OCI-LY3 (cell line): ENCODE data around the gene SKAP2.
A peak's percentile ranks its signal among the peaks of the same experiment; 100 is the strongest.

Source experiments
- H2AFZ ChIP-seq: fragments of 200-600, 300-600 bp; shearing (Covaris generic); 2 replicates; pipeline ENCODE4 v1.6.0; 2014; ENCODE audit warnings: antibody characterized with exemption, low read depth, low read length
- H3K27ac ChIP-seq: fragments of 200-600, 300-600 bp; sonication (generic); 2 replicates; pipeline ENCODE4 v1.5.1; 2014; ENCODE audit warnings: mild to moderate bottlenecking, low read length, moderate library complexity, mixed read lengths
- H3K27me3 ChIP-seq: fragments of 200-600, 300-600 bp; sonication (generic); 2 replicates; pipeline ENCODE4 v1.6.1; 2014; ENCODE audit warnings: low read depth, low read length, mixed read lengths
- H3K36me3 ChIP-seq: fragments of 200-600, 300-600 bp; sonication (generic); replicated peaks from 2 replicates; pipeline ENCODE3; 2014; ENCODE audit warnings: low read depth, low read length, mixed read lengths
- H3K4me1 ChIP-seq: fragments of 300-600, 200-600 bp; sonication (generic); 2 replicates; pipeline ENCODE4 v1.6.1; 2014; ENCODE audit warnings: low read length, mixed read lengths
- H3K4me2 ChIP-seq: fragments of 200-600, 300-600 bp; sonication (generic); 2 replicates; pipeline ENCODE4 v1.6.1; 2014; ENCODE audit warnings: low read length, mixed read lengths
- H3K4me3 ChIP-seq: fragments of 300-600, 200-600 bp; sonication (generic); 2 replicates; pipeline ENCODE4 v1.5.1; 2014; ENCODE audit warnings: antibody characterized with exemption, mild to moderate bottlenecking, low read length, moderate library complexity
- H3K79me2 ChIP-seq: fragments of 300-600, 200-600 bp; shearing (Covaris generic); 2 replicates; pipeline ENCODE4 v1.6.1; 2014; ENCODE audit warnings: mild to moderate bottlenecking, low read length, mixed read lengths
- H3K9ac ChIP-seq: fragments of 300-600, 200-600 bp; shearing (Covaris generic); 2 replicates; pipeline ENCODE4 v1.6.0; 2014; ENCODE audit warnings: mild to moderate bottlenecking, low read length, moderate library complexity
- H3K9me3 ChIP-seq: fragments of 200-600, 300-600 bp; shearing (Covaris generic); 2 replicates; pipeline ENCODE4 v1.6.1; 2014; ENCODE audit warnings: low read length, mixed read lengths; ENCODE audit not compliant: insufficient read depth
- H4K20me1 ChIP-seq: fragments of 200-600, 300-600 bp; sonication (generic); 2 replicates; pipeline ENCODE4 v1.6.1; 2016; ENCODE audit warnings: low read length, mixed read lengths; ENCODE audit not compliant: insufficient read depth
- EZH2phosphoT487 ChIP-seq: fragments of 200-600 bp; shearing (Covaris generic); IDR thresholded peaks from 2 replicates; pipeline ENCODE4 v1.6.1; 2018; ENCODE audit warnings: antibody characterized with exemption, mixed run types, low read depth
- TF ChIP-seq, protein P1 (sequence below): fragments of 200-600, 300-600 bp; sonication (generic); IDR thresholded peaks from 2 replicates; pipeline ENCODE4 v1.5.1; 2014; ENCODE audit warnings: antibody characterized with exemption, low read length, low read depth

The SKAP2 gene

DNA sequence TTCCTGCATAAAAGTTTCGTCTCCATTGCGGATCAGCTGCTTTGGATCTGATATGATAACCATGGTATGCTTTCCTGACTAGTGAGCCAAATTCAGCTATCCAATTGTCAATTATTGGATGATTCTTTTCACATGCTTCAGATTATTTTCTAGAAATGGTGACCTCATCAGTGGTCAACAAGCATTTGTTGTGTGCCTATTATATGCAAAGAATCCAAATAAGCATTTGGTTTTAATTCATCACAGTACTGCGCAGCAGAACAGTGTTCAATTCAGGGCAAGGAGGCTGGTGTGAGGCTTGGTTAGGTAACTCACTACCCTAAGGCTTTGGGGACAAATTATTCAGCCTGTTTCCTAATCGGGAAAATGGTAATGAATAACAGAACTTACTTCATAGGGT lies 200.5 kb downstream of the SKAP2 start:
- peaks cover 17% of the 10 kb centered on the region for H3K4me1 ChIP-seq
- H3K27ac ChIP-seq, result no peak overlapping the region
- no peaks in the 10 kb centered on the region for H3K36me3 ChIP-seq
- H3K9ac ChIP-seq, result no peak overlapping the region
- H3K27me3 ChIP-seq, result no peaks in the 10 kb centered on the region
- TF ChIP-seq EZH2phosphoT487, result no peak
- TF ChIP-seq, protein P1, sequence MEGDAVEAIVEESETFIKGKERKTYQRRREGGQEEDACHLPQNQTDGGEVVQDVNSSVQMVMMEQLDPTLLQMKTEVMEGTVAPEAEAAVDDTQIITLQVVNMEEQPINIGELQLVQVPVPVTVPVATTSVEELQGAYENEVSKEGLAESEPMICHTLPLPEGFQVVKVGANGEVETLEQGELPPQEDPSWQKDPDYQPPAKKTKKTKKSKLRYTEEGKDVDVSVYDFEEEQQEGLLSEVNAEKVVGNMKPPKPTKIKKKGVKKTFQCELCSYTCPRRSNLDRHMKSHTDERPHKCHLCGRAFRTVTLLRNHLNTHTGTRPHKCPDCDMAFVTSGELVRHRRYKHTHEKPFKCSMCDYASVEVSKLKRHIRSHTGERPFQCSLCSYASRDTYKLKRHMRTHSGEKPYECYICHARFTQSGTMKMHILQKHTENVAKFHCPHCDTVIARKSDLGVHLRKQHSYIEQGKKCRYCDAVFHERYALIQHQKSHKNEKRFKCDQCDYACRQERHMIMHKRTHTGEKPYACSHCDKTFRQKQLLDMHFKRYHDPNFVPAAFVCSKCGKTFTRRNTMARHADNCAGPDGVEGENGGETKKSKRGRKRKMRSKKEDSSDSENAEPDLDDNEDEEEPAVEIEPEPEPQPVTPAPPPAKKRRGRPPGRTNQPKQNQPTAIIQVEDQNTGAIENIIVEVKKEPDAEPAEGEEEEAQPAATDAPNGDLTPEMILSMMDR, result no peak
- no peak overlapping the region for H3K4me3 ChIP-seq
- H3K4me2 ChIP-seq, result no peak overlapping the region
- no peaks in the 10 kb centered on the region for H3K9me3 ChIP-seq
- H2AFZ ChIP-seq, result no peak overlapping the region
- H4K20me1 ChIP-seq, result no peaks in the 10 kb centered on the region
- no peaks in the 10 kb centered on the region for H3K79me2 ChIP-seq

- H3K27me3 ChIP-seq, result no peaks in the 10 kb centered on the region
- peaks cover 24% of the 10 kb centered on the region for H3K4me1 ChIP-seq
- H3K9ac ChIP-seq, result no peak overlapping the region
- no peak overlapping the region for H2AFZ ChIP-seq
- H3K4me3 ChIP-seq, result no peak overlapping the region
- no peaks in the 10 kb centered on the region for H3K36me3 ChIP-seq
- H3K9me3 ChIP-seq, result no peaks in the 10 kb centered on the region
- H3K4me2 ChIP-seq, result no peak overlapping the region
- no peaks in the 10 kb centered on the region for H4K20me1 ChIP-seq
- no peaks in the 10 kb centered on the region for H3K79me2 ChIP-seq
- no peak overlapping the region for H3K27ac ChIP-seq
- TF ChIP-seq, protein P1, result no peak
- TF ChIP-seq EZH2phosphoT487, result no peak
Measured at GRCh38 chr7:26662646-26663045, 201.7 kb downstream of the SKAP2 start.

DNA sequence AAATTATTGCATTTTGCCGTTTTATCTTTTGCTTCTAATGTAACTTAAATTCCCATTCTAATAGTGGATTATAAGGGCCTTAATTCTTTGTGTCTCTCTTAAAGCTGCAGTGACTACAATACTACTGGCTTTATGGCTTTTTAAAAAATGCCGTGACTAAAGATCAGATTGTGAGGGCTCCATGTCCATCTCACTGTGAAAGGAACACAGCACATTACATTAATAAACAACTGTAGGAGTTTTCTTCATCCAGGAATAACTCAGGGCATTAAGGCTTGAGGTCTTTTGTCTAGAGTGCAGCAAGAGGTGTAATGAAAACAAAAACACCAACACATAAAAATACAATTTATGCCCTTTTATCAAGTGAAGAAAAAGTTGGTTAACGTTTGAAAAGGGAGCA lies 205.3 kb downstream of the SKAP2 start:
- no peaks in the 10 kb centered on the region for H3K27me3 ChIP-seq

DNA sequence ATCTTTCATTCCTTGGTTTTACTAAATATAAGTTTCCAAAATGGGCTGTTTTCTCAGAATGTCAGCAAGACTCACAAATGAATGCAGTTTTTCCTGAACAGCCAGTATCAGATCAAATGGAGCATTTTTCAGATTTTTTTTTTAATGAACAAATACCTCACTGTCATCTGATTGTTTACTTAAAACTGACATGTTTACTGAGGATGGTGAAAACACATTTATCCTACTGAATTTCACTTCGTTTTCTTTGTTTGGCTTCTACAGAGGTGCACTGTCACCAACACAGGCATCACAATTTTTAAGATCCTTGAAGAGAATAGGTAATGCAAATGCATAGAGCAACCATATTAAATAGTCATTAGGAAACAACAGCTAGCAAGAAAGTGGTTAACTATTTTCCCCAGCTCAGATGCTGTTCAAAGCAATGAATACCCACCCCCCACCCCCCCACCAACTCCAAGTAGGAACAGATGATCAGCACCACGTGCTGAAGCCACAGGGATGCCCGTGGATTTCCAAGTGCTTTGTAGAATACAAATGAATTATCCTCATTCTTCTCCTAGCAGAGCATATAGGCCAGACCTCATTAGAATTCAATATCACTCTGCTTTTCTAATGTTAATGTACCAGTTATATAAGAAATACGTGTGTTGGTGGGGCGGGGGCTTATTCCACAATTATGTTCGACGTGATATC lies 205.9 kb downstream of the SKAP2 start:
- Histone ChIP-seq H3K4me1 (peaks cover 7% of the 10 kb centered on the region), H2AFZ (no peak overlapping the region), H3K4me3 (no peak overlapping the region), H4K20me1 (no peaks in the 10 kb centered on the region), H3K4me2 (0 out of 2 replicates have a peak overlapping the region, but pooled peaks have one; percentile 9), H3K79me2 (no peaks in the 10 kb centered on the region), H3K27ac (no peak overlapping the region), H3K9ac (no peak overlapping the region), H3K36me3 (no peaks in the 10 kb centered on the region), H3K27me3 (no peaks in the 10 kb centered on the region), H3K9me3 (no peaks in the 10 kb centered on the region)
- TF ChIP-seq, protein P1, result no peak
- TF ChIP-seq EZH2phosphoT487, result no peak

More for the DNA sequence above, 205.3 kb downstream of the SKAP2 start:
- Histone ChIP-seq H4K20me1 (no peaks in the 10 kb centered on the region), H3K9ac (no peak overlapping the region), H3K9me3 (no peaks in the 10 kb centered on the region), H3K4me1 (peaks cover 7% of the 10 kb centered on the region), H3K27ac (no peak overlapping the region), H3K4me3 (no peak overlapping the region), H3K79me2 (no peaks in the 10 kb centered on the region), H3K36me3 (no peaks in the 10 kb centered on the region), H2AFZ (no peak overlapping the region), H3K4me2 (no peak overlapping the region)
- no peak for TF ChIP-seq EZH2phosphoT487
- TF ChIP-seq, protein P1, result no peak
